SIG-M5 (cell line): ENCODE data around the gene ERMN.
"Not testable (repeated sequence)": the region's sequence is repeated elsewhere in the genome, so short reads cannot be mapped to it uniquely, and the experiment has no call there.

Source experiments
- DNase-seq: peaks from one replicate; lab custom pipeline; 2025; lab: John Stamatoyannopoulos, UW

ERMN gene

GRCh38 chr2:157325786-157326185 lies at the start of gene ERMN:
ERMN (minus strand) TSS chr2:157325824; CDS start chr2:157325642, 182 bp downstream.
- DNase-seq, result no peak

GRCh38 chr2:157375384-157375783 lies 49.8 kb upstream of the ERMN start:
- DNase-seq, result no peak

DNA sequence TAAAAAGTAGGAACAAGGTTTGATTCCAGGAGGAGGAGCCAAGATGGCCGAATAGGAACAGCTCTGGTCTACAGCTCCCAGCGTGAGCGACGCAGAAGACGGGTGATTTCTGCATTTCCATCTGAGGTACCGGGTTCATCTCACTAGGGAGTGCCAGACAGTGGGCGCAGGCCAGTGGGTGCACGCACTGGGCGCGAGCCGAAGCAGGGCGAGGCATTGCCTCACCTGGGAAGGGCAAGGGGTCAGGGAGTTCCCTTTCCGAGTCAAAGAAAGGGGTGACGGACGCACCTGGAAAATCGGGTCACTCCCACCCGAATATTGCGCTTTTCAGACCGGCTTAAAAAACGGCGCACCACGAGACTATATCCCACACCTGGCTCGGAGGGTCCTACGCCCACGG lies 42.9 kb upstream of the ERMN start:
- not testable (repeated sequence) for DNase-seq

GRCh38 chr2:157367704-157368103 lies 42.1 kb upstream of the ERMN start:
- DNase-seq, result no peak

DNA sequence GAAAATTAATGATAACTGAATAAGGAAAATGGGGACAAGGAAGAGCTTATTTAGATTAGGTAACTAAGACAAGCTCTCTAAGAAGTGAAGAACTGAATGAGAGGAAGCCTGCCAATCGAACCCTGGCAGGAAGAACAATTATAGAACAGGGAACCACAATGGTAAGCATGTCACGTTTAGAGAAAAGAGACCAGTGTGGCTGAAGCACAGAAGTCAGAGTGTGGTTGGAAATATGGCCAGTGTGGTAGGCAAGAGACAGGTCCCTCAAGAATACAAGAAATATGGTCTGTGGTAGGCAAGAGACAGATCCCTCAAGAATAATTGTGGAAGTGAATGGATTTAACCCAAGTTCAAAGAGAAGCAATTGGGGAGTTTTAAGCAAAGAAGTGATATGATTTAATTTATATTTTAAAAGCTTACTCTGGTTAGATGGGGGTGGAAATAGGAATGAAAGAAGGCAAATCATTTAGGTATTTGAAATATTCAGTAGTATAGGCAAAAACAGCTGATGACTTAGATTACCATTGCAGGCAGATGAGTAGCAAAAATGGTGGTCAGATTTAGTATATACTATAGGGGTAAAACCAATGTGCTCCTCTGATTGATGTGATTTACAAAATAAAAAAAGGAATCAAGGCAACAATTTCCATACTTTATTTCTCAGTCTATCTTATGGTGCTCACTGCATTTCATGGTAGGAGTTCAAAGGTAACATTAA lies 38.8 kb upstream of the ERMN start:
- DNase-seq, result no peak

GRCh38 chr2:157363612-157364101 lies 38.0 kb upstream of the ERMN start:
- DNase-seq, result no peak

- no peak for DNase-seq
Measured at GRCh38 chr2:157362627-157363026, 37.0 kb upstream of the ERMN start.

GRCh38 chr2:157361526-157361925 lies 35.9 kb upstream of the ERMN start:
- DNase-seq, result no peak

DNA sequence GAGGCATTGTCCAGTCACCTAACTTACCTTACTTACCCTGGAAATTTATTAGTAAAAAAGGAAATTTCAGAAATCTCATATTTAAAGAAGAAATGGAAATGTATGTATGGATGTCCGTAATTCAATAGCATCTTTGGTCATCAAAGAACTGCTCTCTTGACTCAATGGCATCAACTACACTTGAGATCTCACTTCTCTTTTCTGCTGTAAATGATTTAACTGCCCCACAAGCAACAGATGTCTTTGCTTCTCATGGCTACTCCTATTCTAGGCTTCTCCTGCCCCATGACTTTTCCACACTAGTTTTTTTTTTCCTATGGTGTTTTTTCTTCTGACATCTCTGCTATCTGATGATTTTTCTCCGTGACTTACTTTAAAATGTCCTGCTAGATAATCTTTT lies 34.0 kb upstream of the ERMN start:
- no peak for DNase-seq

DNA sequence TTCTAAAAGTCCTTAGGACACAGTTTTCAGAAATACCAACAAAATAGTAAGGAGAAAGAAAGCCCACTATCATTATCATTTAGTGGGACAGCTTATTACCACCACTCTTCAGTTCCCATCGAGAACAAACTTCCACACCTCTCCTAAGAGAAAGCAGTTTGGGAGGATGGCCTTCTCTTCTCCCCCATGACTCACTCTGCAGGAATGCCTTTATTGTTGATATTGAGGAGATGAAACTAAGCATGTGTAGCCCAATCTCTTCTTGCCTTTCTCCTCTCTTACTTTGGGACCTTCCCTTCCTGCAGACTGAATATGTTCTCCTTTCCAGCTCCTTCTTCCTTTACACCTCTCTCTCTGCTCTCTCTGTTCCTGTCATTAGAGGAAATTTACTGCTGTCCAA lies 30.0 kb upstream of the ERMN start:
- DNase-seq, result no peak

- DNase-seq, result no peak
Measured at GRCh38 chr2:157349949-157350515, 24.4 kb upstream of the ERMN start.

- no peak for DNase-seq
Measured at GRCh38 chr2:157348291-157348921, 22.8 kb upstream of the ERMN start.

- DNase-seq, result no peak
Measured at GRCh38 chr2:157345647-157346389, 20.2 kb upstream of the ERMN start.

GRCh38 chr2:157341381-157341780 lies 15.8 kb upstream of the ERMN start:
- not testable (repeated sequence) for DNase-seq

- DNase-seq, result no peak
Measured at GRCh38 chr2:157339965-157340655, 14.5 kb upstream of the ERMN start.

DNA sequence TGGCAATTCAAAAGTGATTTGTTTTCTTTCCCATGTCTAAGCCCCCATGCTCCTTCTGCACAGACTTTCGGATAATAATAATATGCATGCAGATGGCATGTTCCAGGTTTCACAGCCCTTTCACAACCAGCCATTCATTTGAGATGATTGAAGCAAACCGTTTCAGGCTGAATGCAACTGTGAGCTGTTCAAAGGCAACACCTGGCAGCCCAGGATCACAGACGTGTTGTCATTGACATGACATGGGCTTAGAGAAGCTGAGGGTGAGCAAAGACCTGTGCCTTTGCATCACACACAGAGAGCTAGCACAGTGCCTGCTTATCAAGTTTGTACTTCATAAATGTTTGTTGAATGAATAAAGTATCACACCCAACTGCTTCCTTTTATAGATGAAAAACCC lies 12.4 kb upstream of the ERMN start:
- DNase-seq, result no peak

DNA sequence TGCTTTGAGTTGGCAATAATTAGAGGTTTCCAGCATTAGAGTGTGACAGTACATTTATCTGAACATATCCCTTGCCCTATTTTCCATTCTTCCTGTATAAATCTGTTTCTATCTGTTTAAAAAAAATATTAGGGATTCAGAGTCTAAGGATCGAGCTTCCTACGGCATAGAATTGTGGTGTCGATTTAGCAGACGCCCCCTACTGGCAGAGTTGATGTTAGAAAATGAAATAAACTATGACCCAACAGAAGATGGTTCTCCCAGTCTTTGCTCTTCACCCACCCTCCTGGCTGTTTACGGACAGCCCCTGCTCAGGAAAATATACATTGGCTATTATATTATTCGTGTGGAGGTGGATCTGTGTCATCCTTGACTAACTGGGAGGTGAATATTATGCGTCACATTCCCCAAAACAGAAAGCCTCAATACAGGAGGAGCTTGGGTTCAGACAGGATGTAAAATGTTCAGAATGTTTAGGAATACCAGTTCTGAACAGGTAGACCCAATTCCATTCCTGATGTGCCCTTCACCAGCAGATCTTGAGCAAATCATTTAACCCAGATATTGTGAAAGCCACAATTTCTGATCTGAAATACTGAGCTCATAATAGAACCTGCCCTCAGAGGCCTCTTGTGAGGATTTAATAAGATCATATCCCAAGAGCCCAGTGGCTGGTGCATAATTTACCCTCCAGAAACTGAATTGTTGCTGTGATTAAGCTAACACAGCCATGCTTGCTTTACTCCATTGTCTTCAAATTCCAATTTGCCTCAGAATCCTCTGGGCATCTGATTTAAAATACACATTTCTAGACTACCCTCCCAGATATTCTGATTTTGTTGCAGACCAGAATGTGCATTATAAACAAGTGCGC lies 10.8 kb upstream of the ERMN start:
- DNase-seq, result peak; percentile 7

- DNase-seq, result no peak
Measured at GRCh38 chr2:157334797-157335196, 9.2 kb upstream of the ERMN start.

GRCh38 chr2:157334335-157334734 lies 8.7 kb upstream of the ERMN start:
- no peak for DNase-seq

DNA sequence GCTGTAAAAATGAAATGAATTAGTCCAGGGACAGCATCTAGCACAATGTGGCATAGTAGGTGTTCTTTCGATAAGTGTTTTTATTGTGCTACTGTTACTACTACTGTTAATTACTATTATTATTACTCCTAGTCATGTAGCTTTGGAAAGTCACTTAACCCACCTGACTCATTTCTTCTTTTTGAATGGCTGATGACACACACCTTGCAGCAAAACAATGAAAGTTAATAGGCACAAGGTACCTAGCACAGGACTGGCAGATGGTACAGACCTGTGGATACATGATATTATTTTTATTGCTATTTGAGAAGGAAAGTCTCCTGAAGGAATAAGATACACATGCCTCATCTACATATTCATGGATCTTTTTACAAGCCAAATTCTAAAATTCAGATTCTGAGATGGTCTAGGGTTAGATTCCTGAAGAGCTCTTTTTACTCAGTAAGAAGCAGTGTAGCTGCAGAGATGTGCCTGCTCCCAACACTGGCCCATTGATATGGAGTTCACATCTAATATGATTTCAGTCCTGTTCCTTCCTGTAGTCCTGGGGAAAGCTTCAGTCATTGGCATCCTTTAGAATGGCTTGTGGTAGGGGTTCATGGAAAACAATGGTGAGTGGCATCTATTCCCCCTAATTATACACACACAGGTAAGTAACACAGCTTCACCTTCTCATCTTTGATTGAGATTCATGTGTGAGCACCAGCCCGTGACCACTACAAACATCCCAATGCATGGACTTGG lies 7.9 kb upstream of the ERMN start:
- DNase-seq, result no peak
